BE2C (cell line): ENCODE measurements around the gene SGSH.

Source experiments
- DNase-seq: peaks from one replicate; pipeline ENCODE4 v3.0.0-alpha.2; 2020
- H3K27me3 ChIP-seq: fragments of 250-450 bp; sonication (Bioruptor Pico); 2 replicates; pipeline ENCODE4 v1.5.1; 2020; ENCODE audit warnings: mild to moderate bottlenecking
- H3K36me3 ChIP-seq: fragments of 250-450 bp; sonication (Bioruptor Pico); 2 replicates; pipeline ENCODE4 v1.5.1; 2020; ENCODE audit warnings: mild to moderate bottlenecking
- H3K4me1 ChIP-seq: fragments of 250-450 bp; sonication (Bioruptor Pico); 2 replicates; pipeline ENCODE4 v1.5.1; 2020
- H3K4me3 ChIP-seq: 2 replicates; pipeline ENCODE4 v1.5.1; 2011; ENCODE audit warnings: low read depth, low read length
- H3K9me3 ChIP-seq: fragments of 250-450 bp; sonication (Bioruptor Pico); 2 replicates; pipeline ENCODE4 v1.5.1; 2020
- TF ChIP-seq, protein P1 (sequence below): IDR thresholded peaks from 2 replicates; pipeline ENCODE4 v1.5.1; 2012; ENCODE audit warnings: mild to moderate bottlenecking, low read depth, low read length

The SGSH gene

DNA sequence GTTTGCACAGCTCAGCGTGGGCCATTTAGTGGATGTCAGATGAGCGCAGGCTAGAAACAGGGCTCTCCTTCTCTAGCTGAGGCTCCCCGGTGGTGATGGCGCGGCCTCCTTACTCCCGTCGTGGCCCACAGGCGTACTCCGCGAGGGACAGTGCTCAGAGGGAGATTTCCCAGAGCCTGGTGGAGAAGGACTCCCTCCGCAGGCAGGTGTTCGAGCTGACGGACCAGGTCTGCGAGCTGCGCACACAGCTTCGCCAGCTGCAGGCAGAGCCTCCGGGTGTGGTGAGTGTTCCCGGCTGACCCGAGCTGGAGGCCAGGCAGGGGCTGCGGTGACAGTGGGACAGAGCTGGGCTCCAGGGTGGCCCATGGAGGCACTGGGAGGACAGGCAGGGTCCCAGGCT, 28.9 kb downstream of the SGSH start:
- H3K9me3 ChIP-seq = no peaks in the 10 kb centered on the region
- no peaks in the 10 kb centered on the region for H3K36me3 ChIP-seq
- no peaks in the 10 kb centered on the region for H3K4me1 ChIP-seq
- H3K27me3 ChIP-seq = no peaks in the 10 kb centered on the region
- TF ChIP-seq, protein P1, sequence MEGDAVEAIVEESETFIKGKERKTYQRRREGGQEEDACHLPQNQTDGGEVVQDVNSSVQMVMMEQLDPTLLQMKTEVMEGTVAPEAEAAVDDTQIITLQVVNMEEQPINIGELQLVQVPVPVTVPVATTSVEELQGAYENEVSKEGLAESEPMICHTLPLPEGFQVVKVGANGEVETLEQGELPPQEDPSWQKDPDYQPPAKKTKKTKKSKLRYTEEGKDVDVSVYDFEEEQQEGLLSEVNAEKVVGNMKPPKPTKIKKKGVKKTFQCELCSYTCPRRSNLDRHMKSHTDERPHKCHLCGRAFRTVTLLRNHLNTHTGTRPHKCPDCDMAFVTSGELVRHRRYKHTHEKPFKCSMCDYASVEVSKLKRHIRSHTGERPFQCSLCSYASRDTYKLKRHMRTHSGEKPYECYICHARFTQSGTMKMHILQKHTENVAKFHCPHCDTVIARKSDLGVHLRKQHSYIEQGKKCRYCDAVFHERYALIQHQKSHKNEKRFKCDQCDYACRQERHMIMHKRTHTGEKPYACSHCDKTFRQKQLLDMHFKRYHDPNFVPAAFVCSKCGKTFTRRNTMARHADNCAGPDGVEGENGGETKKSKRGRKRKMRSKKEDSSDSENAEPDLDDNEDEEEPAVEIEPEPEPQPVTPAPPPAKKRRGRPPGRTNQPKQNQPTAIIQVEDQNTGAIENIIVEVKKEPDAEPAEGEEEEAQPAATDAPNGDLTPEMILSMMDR = no peak; the same call in 1 of the 2 replicates
- no peak for DNase-seq
- H3K4me3 ChIP-seq = no peak overlapping the region

DNA sequence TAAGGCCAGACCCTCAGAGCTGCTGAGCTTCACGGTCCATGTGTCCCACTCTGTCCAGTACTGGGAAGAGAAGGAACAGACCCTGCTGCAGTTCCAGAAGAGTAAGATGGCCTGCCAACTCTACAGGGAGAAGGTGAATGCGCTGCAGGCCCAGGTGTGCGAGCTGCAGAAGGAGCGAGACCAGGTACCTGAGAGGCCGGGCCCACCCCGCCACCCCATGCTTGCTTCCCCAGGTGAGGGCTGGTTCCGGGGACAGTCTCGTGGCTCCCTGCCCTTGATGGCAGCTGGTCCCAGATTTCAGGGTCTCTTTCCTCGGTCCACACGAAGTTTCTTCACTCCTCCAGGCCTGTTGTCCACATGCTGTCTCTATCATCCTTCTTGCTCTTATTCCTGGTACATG, 29.4 kb downstream of the SGSH start:
- TF ChIP-seq, protein P1 = no peak
- H3K36me3 ChIP-seq = no peaks in the 10 kb centered on the region
- no peak overlapping the region for H3K4me3 ChIP-seq
- no peaks in the 10 kb centered on the region for H3K9me3 ChIP-seq
- DNase-seq = no peak
- H3K27me3 ChIP-seq = no peaks in the 10 kb centered on the region
- H3K4me1 ChIP-seq = no peaks in the 10 kb centered on the region

DNA sequence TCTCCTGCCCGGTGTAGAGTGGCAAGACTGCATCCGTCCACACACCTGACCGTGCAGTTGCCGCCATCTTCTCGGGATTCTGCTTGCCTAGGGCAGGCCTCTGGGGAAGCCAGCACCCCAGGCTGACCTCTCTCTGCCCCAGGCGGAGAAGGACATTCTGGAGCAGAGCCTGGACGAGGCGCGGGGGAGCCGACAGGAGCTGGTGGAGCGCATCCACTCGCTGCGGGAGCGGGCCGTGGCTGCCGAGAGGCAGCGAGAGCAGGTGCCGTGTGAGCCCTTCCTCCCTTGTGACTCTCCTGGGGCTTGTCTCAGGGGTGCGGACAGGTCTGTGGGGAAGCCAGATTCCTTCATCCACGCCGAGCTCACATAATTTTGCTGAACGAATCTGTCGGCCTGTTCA, 30.5 kb downstream of the SGSH start:
- H3K4me1 ChIP-seq = no peaks in the 10 kb centered on the region
- no peak for DNase-seq
- H3K4me3 ChIP-seq = no peak overlapping the region
- no peaks in the 10 kb centered on the region for H3K36me3 ChIP-seq
- H3K9me3 ChIP-seq = no peaks in the 10 kb centered on the region
- H3K27me3 ChIP-seq = no peaks in the 10 kb centered on the region
- TF ChIP-seq, protein P1 = no peak

DNA sequence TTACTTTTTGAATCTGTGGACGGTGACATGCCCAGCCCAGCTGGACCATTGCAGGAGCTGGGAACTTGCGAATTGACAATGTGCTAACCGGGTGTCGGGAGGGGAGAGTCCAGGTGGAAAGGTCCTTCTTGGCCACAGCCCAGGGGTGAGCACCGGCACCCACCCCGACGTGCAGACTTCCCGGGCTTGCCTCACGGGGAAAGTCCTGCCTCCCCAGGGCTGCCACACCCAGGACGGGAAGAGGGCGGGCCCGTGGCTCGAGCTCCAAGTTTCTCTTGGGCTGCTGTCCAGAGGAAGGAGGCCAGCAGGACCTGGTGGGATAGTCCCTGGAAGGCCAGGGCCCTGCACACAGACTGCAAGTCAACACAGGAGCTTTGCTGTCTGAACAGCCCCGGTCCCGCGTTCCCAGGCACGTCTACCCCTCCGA, 32.6 kb downstream of the SGSH start:
- no peaks in the 10 kb centered on the region for H3K27me3 ChIP-seq
- H3K36me3 ChIP-seq = no peaks in the 10 kb centered on the region
- TF ChIP-seq, protein P1 = no peak
- H3K9me3 ChIP-seq = no peaks in the 10 kb centered on the region
- no peak for DNase-seq
- H3K4me3 ChIP-seq = no peak overlapping the region
- no peaks in the 10 kb centered on the region for H3K4me1 ChIP-seq

DNA sequence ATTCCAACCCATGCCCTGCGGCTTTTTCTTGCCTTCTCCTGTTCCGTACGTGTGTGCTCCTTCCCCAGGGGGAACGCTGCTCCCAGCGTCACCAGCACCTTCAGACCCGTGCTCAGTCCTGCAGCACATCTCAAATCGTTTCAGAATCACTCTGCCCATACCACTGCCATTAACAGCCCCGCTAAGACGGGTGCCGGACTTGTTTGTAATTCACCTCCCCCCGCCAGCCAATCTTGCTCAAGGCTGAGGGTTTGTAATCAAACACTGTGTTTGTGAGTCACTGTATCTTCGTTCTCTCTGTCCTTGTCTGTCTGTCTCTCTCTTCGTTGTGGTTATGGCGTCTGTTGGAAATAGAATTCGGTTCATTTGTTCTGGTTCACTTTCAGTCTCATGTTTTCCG, 33.0 kb downstream of the SGSH start:
- no peak for DNase-seq
- Histone ChIP-seq H3K36me3 (no peaks in the 10 kb centered on the region), H3K9me3 (no peaks in the 10 kb centered on the region), H3K4me3 (no peak overlapping the region), H3K27me3 (no peaks in the 10 kb centered on the region), H3K4me1 (no peaks in the 10 kb centered on the region)
- TF ChIP-seq, protein P1 = no peak

DNA sequence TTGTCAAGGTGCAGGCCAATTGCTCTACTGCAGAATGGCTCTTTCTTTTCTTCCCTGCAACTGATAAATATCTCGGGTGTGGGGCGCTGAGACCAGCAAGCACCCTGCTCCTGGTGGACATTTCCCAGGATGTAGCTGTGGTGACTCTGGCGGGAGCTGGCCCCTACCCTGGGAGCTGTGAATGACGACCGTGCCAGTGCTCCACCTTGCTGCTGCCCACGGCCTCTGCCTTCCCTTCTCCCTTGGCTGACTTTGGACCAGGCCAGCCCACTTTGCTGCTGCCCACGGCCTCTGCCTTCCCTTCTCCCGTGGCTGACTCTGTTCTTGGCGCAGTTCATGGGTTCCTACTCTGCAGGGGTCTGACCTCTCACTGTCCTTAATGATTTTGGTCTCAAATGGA, 34.2 kb downstream of the SGSH start:
- Histone ChIP-seq H3K9me3 (no peaks in the 10 kb centered on the region), H3K4me1 (no peaks in the 10 kb centered on the region), H3K4me3 (no peak overlapping the region), H3K27me3 (no peaks in the 10 kb centered on the region), H3K36me3 (no peaks in the 10 kb centered on the region)
- TF ChIP-seq, protein P1 = no peak
- DNase-seq = no peak
